NCI-H2227 treated with DMSO at 0.1 percent for 48 hours (cell line): ENCODE data around the gene KANSL1.

ENCODE experiments used
- DNase-seq: peaks from one replicate; lab custom pipeline; 2025; lab: John Stamatoyannopoulos, UW

KANSL1 gene

DNA sequence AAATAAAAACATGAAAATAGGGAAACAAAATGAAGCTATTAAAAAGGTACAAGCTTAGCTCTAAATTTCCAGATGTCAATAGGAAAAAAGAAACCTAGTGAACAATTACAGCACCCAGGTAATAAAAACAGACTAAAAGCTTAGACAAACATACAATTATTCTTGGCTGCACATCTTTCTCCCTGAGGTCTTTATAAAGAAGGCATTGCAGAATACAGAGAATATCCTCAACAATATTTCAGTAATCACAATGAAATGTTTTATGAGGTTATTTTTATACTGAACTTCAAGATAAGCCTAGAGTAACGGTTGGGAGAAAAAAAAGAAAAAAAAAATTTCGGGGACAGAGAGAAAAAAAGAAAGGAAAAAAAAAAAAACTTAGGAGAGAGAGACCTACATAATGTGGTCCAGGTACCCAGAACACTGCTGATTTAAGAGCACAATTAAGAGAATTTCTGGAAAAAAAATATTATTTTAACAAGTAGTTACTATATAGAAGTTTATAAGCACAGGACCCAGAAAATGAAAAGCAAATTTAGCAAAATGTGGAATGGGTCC is 26.5 kb downstream of the KANSL1 start:
- no peak for DNase-seq

DNA sequence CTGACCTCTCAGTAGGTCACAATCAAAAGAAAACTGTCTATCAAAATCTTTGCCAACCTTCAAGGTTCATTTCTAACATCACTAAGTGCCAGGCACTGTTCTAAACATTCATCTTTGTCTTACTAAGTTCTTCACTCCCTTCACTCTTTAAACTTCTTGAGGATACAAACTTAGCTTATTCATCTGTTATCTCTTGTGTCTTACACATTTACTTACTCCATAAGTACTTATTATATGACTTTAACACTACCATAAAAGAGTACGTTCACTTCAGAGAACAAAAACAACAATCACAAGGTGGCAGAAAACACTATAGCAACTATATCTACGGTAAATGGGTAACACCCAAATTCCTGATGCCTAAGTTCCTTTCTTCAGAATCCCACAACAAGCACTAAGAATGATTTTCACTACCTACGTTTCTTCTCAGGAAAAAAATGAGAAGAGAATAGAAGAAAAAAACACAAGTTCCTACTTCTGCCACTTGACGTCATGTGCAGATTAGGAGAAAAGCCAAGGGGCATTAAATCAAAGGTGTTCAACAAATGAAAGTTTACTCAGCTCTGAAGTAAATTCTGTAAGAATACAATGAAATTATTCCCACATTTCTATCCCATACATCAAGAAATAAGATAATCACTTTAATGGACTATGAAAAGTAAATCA is 29.2 kb downstream of the KANSL1 start:
- no peak for DNase-seq

GRCh38 chr17:46163316-46163715 is 29.9 kb downstream of the KANSL1 start:
- no peak for DNase-seq

- DNase-seq = no peak
Observed at GRCh38 chr17:46162866-46163265, 30.4 kb downstream of the KANSL1 start.

DNA sequence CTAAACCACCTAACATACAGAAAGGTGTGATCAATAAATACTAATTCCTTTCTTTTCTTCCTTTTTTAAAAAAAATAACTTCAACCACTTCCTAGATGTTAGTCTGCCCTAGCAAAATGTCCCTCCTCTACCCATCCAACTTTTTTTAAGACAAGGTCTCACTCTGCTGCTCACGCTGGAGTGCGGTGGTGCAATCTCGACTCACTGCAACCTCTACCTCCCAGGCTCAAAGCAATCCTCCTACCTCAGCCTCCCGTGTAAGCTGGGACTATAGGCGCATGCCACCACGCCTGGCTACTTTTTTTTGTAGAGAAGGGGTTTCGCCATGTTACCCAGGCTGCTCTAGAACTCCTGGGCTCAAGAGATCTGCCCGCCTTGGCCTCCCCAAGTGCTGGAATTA is 33.1 kb downstream of the KANSL1 start:
- DNase-seq = no peak

DNA sequence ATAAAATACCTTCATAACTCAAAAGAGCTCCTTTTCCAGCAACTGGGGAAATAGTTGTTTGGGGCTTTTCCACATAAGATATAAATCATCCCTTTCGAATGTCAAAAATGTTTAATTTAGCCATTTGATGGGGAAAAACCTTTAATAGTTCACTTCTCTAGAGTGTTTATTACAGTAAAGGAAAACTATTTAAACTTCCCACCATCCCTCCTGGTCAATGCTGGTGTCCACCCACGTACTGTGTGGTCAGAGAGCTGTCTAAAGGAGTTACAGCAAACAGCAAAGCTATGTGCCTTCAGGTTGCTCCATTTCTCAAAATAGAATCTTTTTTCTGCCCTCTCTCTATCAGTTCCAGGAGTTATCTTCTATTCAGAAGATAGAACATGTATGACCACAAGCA is 33.5 kb downstream of the KANSL1 start:
- DNase-seq = no peak

GRCh38 chr17:46158323-46159296 is 34.6 kb downstream of the KANSL1 start:
- no peak for DNase-seq

DNA sequence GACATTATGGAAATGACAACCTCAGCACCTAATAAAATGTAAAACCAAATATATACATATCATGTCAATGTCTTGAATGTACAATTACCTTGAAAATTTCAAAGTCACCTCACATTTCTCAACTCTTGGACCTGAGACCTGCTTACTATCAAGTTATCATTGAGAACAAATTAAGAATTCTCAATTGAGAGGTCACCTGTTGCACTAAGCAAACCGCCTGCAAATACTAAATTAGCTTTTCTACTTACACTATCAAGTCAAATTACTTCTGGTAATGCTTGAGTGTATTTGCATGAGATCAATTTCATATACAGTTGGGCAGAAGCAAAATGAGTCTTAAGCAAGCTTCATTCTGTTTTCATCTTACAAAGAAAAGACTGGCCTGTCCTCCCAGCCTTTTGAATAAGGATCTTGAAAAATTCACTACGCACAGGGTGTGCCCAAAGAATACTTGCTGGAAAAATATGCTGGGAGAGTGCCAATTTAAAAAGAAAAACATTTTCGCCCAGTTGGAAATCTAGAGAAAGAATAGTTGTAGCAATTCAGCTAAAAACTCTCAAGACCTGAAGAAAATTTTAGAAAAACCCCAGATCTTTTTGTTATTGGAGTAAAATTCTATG is 35.7 kb downstream of the KANSL1 start:
- no peak for DNase-seq

GRCh38 chr17:46154151-46154816 is 38.9 kb downstream of the KANSL1 start:
- DNase-seq = peak; percentile 37

GRCh38 chr17:46152423-46152822 is 40.8 kb downstream of the KANSL1 start:
- no peak for DNase-seq

GRCh38 chr17:46151762-46152161 is 41.5 kb downstream of the KANSL1 start:
- no peak for DNase-seq

- DNase-seq = no peak
Observed at GRCh38 chr17:46150216-46150963, 42.8 kb downstream of the KANSL1 start.

DNA sequence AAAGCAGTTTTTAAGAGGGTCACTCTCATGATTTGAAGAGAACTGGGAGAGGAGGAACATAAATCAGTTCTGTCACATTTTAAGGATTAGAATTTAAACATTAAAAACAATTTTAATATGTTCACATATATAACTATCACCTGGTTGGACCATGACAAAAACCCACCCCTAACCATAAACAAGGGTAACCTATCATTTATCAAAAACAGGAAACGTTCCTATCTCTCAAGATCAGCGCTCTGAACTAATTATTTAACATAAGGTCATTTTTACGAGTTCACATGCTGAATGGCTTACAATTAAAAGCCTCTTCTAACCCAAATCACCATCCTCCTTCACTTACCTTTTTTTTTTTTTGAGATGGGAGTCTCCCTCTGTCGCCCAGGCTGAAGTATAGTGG is 45.0 kb downstream of the KANSL1 start:
- DNase-seq = no peak

DNA sequence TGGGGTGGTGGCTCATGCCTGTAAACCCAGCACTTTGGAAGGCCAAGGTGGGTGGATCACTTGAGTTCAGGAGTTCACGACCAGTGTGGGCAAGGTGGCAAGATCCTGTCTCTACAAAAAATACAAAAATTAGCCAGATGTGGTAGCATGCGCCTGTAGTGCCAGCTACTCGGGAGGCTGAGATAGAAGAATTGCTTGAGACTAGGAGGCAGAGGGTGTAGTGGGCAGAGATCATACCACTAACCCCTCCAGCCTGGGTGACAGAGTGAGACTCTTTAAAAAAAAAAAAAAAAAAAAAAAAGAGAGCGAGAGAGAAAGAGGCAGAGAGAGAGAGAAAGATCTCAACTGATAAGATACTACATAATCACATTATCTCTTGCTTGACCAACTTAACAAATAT is 45.9 kb downstream of the KANSL1 start:
- DNase-seq = no peak

- DNase-seq = no peak
Observed at GRCh38 chr17:46144246-46144645, 49.0 kb downstream of the KANSL1 start.

GRCh38 chr17:46143827-46144236 is 49.4 kb downstream of the KANSL1 start:
- DNase-seq = no peak

- no peak for DNase-seq
Observed at GRCh38 chr17:46141645-46142044, 51.6 kb downstream of the KANSL1 start.

GRCh38 chr17:46140645-46141197 is 52.5 kb downstream of the KANSL1 start:
- no peak for DNase-seq

GRCh38 chr17:46139432-46140210 is 53.6 kb downstream of the KANSL1 start:
- no peak for DNase-seq

DNA sequence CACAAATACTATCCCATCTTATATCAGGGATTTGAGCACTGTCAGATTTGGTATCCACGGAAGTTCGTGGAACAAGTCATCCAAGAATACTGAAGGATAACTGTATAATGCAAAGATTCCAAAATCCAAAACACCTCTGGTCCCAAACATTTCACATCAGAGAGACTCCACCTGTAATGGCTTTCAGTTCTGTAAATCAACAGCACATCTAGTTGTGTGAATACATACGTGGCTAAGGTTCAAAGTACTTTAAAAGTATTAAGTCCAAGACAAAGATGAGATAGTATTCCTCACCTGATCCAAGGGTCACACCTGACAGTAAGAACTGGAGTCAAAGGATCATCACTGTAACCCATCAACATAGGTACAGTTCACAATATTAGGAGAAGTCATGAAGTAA is 54.8 kb downstream of the KANSL1 start:
- no peak for DNase-seq
